Cardiac muscle cell (in vitro differentiated cells and primary cell): ENCODE results near the gene TGFB2. TPM values are rescaled to one million over a fixed set of nuclear protein-coding genes. Genes with fewer than 3 reads are reported as not detected.

ENCODE experiments used
- DNase-seq, 2 donors: peaks; one replicate each; pipeline versions ENCODE4 v3.0.0 to v3.0.0-alpha.2; 2010 to 2017; ENCODE audit warnings: low read depth in 1 of 2, low spot score in 1 of 2
- H3K27ac ChIP-seq: fragments of 200-600 bp; sonication (generic); 2 replicates; pipeline ENCODE4 v1.5.1; 2016
- H3K27me3 ChIP-seq: fragments of 200-600 bp; sonication (generic); 2 replicates; pipeline ENCODE4 v1.6.0; 2016; ENCODE audit warnings: control low read depth
- H3K36me3 ChIP-seq: fragments of 200-600 bp; sonication (generic); 2 replicates; pipeline ENCODE4 v1.5.1; 2016; ENCODE audit warnings: control low read depth
- H3K4me1 ChIP-seq: fragments of 200-600 bp; sonication (generic); 2 replicates; pipeline ENCODE4 v1.8.1; 2017; ENCODE audit warnings: low read depth, mild to moderate bottlenecking, mixed run types
- H3K4me3 ChIP-seq: fragments of 200-600 bp; sonication (generic); 2 replicates; pipeline ENCODE4 v1.5.1; 2016; ENCODE audit warnings: mild to moderate bottlenecking
- H3K9me3 ChIP-seq: fragments of 200-600 bp; sonication (generic); 2 replicates; pipeline ENCODE4 v1.5.1; 2017; ENCODE audit warnings: low read depth, mild to moderate bottlenecking, control low read depth
- polyA plus RNA-seq: library from polyadenylated mRNA; unstranded; fragments of >200 nt; fragmentation: Nextera tagmentation; extraction: Ambion mirVana; gene quantifications from 2 replicates; pipeline ENCODE4 v1.2.1, GENCODE V29; 2016
- total RNA-seq: library from RNA; depleted of rRNA; stranded (reverse); fragments of >200 nt; gene quantifications from 2 replicates; pipeline ENCODE4 v1.2.3, GENCODE V29; 2016
- TF ChIP-seq, protein P1 (sequence below): IDR thresholded peaks from 2 replicates; pipeline ENCODE4 v1.5.1; 2012; ENCODE audit warnings: low read depth, mild to moderate bottlenecking, low read length

Gene TGFB2
- total and polyA plus RNA-seq, 2 experiments from 2014 or later: 132 to 171 TPM

DNA sequence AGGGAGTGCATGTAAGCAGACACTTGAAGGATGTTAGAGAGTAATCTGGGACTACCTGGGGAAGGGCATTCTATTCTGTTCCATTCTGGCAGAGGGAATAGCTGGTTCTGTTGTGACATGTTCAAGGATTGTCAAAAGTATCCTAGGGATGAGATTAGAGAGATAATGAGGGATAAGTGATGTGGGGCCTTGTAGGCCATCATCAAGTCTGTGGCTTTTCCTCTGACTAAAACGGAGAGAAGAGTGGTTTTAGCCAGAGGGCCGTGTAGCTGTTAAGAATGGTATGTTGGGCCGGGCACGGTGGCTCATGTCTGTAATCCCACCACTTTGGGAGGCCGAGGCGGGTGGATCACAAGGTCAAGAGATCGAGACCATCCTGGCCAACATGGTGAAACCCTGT lies 23.6 kb downstream of the TGFB2 start:
- Histone ChIP-seq H3K27ac (peak overlapping the region; percentile 73), H3K27me3 (no peaks in the 10 kb centered on the region), H3K9me3 (no peaks in the 10 kb centered on the region), H3K36me3 (peaks cover 32% of the 10 kb centered on the region), H3K4me3 (no peak overlapping the region), H3K4me1 (peaks cover 72% of the 10 kb centered on the region)
- DNase-seq: no peak
- TF ChIP-seq, protein P1, sequence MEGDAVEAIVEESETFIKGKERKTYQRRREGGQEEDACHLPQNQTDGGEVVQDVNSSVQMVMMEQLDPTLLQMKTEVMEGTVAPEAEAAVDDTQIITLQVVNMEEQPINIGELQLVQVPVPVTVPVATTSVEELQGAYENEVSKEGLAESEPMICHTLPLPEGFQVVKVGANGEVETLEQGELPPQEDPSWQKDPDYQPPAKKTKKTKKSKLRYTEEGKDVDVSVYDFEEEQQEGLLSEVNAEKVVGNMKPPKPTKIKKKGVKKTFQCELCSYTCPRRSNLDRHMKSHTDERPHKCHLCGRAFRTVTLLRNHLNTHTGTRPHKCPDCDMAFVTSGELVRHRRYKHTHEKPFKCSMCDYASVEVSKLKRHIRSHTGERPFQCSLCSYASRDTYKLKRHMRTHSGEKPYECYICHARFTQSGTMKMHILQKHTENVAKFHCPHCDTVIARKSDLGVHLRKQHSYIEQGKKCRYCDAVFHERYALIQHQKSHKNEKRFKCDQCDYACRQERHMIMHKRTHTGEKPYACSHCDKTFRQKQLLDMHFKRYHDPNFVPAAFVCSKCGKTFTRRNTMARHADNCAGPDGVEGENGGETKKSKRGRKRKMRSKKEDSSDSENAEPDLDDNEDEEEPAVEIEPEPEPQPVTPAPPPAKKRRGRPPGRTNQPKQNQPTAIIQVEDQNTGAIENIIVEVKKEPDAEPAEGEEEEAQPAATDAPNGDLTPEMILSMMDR: no peak

DNA sequence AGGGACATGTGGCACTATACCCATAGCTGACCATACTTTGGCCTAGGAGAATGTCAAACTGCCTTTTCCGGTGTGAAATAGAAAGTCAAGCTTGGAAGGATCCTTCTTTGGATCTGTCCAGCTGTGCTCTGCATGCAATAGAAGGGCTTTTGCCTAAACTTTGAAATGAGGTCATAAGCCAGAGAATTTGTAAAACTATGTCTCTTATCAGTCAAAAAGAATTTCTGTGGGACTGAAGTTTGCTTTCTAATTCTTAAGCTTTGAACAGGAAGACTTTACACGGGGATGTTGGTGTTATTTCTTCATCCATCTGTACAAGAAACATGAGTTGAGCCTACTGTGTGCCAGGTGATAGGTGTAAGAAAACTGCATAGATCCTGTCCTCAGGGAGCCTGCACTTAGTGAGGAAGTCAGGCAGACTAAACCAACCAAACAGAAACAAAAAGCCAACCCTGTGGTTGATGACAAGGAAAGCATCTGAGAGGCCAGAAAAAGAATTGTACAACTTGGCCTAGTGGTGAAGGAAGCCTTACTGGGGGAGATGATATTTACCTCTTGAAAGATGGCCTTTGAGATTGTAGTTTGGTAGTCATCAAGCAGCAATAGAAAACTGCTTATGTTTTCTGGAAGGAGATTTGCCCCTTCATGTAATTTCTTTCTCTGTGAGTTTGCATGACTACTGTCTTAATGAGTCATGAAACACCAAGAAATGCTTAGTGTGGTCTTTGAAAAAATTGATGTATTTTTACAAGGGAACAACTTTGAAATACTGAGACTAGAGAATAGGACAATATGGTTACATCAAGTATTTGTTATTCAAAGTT lies 24.8 kb downstream of the TGFB2 start:
- Histone ChIP-seq H3K27ac (peak overlapping the region; percentile 76), H3K4me1 (peaks cover 75% of the 10 kb centered on the region), H3K4me3 (no peak overlapping the region), H3K9me3 (no peaks in the 10 kb centered on the region), H3K36me3 (peaks cover 29% of the 10 kb centered on the region), H3K27me3 (no peaks in the 10 kb centered on the region)
- DNase-seq: peak in 1 of 2 donors; percentile 87
- TF ChIP-seq, protein P1: no peak

DNA sequence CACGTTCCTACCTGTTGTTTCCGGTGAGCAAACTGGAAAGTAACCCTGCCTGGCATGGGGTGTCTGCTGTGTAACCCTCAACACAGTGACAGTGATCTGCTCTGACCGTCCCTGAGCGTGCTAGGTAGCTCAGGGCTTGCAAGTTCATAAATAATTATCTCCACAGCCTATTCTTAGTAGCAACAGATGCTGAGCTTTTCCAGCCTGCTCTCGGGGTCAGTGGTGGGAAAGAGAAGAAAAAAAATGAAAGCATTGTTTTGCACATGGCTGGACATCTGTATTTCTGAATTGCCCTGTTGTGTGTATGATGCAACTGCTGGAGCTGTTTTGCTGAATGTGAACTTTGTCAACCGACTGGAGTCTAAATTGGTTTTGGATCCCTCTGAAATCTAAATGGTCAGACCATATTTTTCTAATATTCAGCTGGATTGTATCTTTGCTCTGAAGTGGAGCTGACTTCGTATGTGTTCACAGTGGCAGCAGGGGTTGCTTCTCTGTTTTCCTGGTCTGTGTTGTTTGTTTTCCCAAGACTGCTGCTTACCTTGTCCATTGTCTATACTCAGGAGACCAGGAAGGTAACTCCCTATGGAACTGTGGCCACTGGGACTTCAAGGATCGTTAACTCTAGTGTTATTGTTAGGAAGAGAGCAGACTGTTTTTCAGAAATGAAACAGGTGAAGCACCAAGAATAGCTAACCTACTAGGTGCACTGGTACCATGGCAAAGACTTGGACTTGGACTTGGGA lies 27.0 kb downstream of the TGFB2 start:
- Histone ChIP-seq H3K4me3 (no peak overlapping the region), H3K36me3 (peaks cover 32% of the 10 kb centered on the region), H3K27ac (peak overlapping the region; percentile 76), H3K9me3 (no peaks in the 10 kb centered on the region), H3K4me1 (peaks cover 82% of the 10 kb centered on the region), H3K27me3 (no peaks in the 10 kb centered on the region)
- peak in 1 of 2 donors; percentile 84 for DNase-seq
- TF ChIP-seq, protein P1: no peak

DNA sequence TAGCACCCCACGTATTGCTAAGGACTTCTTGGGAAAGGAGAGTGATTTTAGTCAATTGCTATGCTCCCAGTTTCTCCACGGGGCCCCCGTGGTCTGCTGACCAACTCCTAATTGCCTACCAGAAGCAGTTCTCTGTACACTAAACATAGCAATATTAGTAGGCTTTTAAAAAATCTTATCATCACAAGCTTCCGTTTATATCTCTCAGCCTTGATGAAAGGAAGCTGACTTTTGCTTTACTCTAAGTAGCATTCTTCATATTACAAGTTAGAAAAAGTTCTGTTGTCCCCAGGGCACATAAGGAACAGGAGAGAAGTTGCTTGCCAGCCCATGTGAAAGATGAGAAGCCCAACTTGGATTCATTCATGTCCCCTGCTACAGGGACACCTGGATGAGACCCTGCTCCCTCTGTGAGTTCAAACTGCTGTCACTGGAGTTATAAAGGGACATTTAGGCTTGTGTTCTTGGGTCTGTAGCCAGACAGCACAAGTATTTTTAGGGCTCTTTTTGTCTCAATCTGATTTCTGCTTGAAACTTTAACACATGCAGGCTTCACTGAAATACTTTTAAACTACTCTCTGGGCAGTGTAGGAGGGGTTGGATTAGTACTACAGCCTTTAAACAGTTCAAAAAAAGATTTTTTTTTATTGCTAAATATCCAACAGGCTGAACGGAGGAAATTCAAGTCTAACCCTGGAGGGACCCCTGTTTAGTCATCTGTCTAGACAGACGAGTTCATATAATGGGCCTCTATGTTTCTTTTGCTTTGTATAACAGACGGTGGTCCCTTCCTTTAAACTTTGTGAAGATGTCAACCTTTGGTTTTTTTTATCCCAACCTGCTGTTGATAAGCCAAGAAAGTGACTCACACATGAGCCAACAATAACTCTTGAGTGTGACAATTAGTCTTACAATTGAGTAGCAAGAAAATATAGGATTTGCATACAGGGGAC lies 29.5 kb downstream of the TGFB2 start:
- peak in 1 of 2 donors; percentile 39 for DNase-seq
- Histone ChIP-seq H3K36me3 (peaks cover 17% of the 10 kb centered on the region), H3K9me3 (no peaks in the 10 kb centered on the region), H3K4me3 (no peak overlapping the region), H3K27ac (peak overlapping the region; percentile 76), H3K27me3 (no peaks in the 10 kb centered on the region), H3K4me1 (peaks cover 79% of the 10 kb centered on the region)
- TF ChIP-seq, protein P1: no peak

DNA sequence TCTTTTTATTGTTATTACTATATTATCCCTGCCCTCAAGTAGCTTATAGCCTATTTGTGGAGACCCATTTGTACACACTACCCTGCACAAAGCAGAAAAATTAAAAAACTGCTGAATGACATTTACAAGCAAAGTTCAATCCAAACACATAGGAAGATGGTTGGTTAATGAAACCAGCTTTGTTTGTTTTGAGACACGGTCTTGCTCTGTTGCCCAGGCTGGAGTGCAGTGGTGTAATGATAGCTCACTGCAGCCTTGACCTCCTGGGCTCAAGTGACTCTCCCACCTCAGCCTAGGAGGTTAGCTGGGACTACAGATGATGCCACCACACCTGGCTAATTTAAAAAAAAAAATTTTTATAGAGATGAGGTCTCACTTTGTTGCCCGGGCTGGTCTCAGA lies 31.6 kb downstream of the TGFB2 start:
- peaks cover 77% of the 10 kb centered on the region for H3K4me1 ChIP-seq
- H3K27me3 ChIP-seq: no peaks in the 10 kb centered on the region
- no peak for DNase-seq
- H3K27ac ChIP-seq: peak overlapping the region; percentile 51
- H3K4me3 ChIP-seq: no peak overlapping the region
- no peaks in the 10 kb centered on the region for H3K9me3 ChIP-seq
- H3K36me3 ChIP-seq: peaks cover 16% of the 10 kb centered on the region
- TF ChIP-seq, protein P1: no peak
